Fibroblast of pulmonary artery (primary cell): ENCODE measurements around the gene DISP2.

ENCODE experiments used
- DNase-seq: peaks from one replicate; pipeline ENCODE4 v3.0.0-alpha.2; 2010; ENCODE audit warnings: low read depth
- H3K4me3 ChIP-seq: replicated peaks from 2 replicates; pipeline ENCODE4 v1.5.1; 2011; ENCODE audit warnings: low read depth, mild to moderate bottlenecking, control low read depth, low read length, moderate library complexity
- CTCF ChIP-seq: IDR thresholded peaks from 2 replicates; pipeline ENCODE4 v1.5.1; 2011; ENCODE audit warnings: mild to moderate bottlenecking, control low read depth, low read length, inconsistent platforms; ENCODE audit errors: missing control alignments

The DISP2 gene

GRCh38 chr15:40405501-40406381 lies 47.7 kb downstream of the DISP2 start, which contains the start of gene IVD:
TSS of gene IVD (plus strand) at chr15:40405795. CDS start at chr15:40405828, 33 bp downstream.
- DNase-seq: peak; percentile 97
- H3K4me3 ChIP-seq: peak within 1 kb of the TSS; percentile 85
- no peak for TF ChIP-seq CTCF

- no peak overlapping the region for H3K4me3 ChIP-seq
- no peak for DNase-seq
- no peak for TF ChIP-seq CTCF
Observed at GRCh38 chr15:40407330-40407990, 49.4 kb downstream of the DISP2 start.

- no peak overlapping the region for H3K4me3 ChIP-seq
- no peak for DNase-seq
- no peak for TF ChIP-seq CTCF
Observed at GRCh38 chr15:40409366-40409765, 51.3 kb downstream of the DISP2 start.

GRCh38 chr15:40410476-40410875 lies 52.5 kb downstream of the DISP2 start:
- no peak for TF ChIP-seq CTCF
- no peak overlapping the region for H3K4me3 ChIP-seq
- no peak for DNase-seq

GRCh38 chr15:40412095-40412759 lies 54.2 kb downstream of the DISP2 start:
- H3K4me3 ChIP-seq: no peak overlapping the region
- TF ChIP-seq CTCF: no peak
- DNase-seq: no peak

GRCh38 chr15:40413036-40413435 lies 55.0 kb downstream of the DISP2 start:
- no peak for TF ChIP-seq CTCF
- DNase-seq: no peak
- no peak overlapping the region for H3K4me3 ChIP-seq
